SU-DHL-6 (cell line): ENCODE measurements around the gene ASTN2.

Experiments used
- H2AFZ ChIP-seq: fragments of 200-600 bp; sonication (generic); 2 replicates; pipeline ENCODE4 v1.6.1; 2014; ENCODE audit warnings: low read depth, mild to moderate bottlenecking, moderate library complexity, mixed read lengths, antibody characterized with exemption, low read length; ENCODE audit not compliant: severe bottlenecking
- H3F3A ChIP-seq: fragments of 200-600 bp; shearing (Covaris generic); 2 replicates; pipeline ENCODE4 v1.6.0; 2016; ENCODE audit warnings: antibody characterized with exemption, mild to moderate bottlenecking; ENCODE audit not compliant: insufficient read depth
- H3K27ac ChIP-seq: fragments of 200-600 bp; sonication (generic); 2 replicates; pipeline ENCODE4 v1.5.1; 2016; ENCODE audit warnings: low read depth, mild to moderate bottlenecking, low read length, moderate library complexity, mixed read lengths
- H3K27me3 ChIP-seq: fragments of 200-600 bp; sonication (generic), shearing (Covaris generic); 2 replicates; pipeline ENCODE4 v1.6.0; 2014; ENCODE audit warnings: mild to moderate bottlenecking, low read length
- H3K36me3 ChIP-seq: fragments of 200-600 bp; sonication (generic); 2 replicates; pipeline ENCODE4 v1.6.1; 2014; ENCODE audit warnings: mild to moderate bottlenecking, low read length, mixed read lengths
- H3K4me2 ChIP-seq: fragments of 300-600, 200-600 bp; shearing (Covaris generic), sonication (generic); 2 replicates; pipeline ENCODE4 v1.6.0; 2014; ENCODE audit warnings: low read length, low read depth, mild to moderate bottlenecking; ENCODE audit not compliant: poor library complexity, severe bottlenecking
- H3K4me3 ChIP-seq: fragments of 200-600 bp; sonication (generic); 2 replicates; pipeline ENCODE4 v1.5.1; 2014; ENCODE audit warnings: antibody characterized with exemption, low read length, mild to moderate bottlenecking, mixed read lengths; ENCODE audit not compliant: insufficient read depth, poor library complexity, severe bottlenecking
- H3K79me2 ChIP-seq: fragments of 200-600 bp; sonication (generic); 2 replicates; pipeline ENCODE4 v1.6.1; 2014; ENCODE audit warnings: mild to moderate bottlenecking, low read length, moderate library complexity; ENCODE audit not compliant: insufficient read depth
- H3K9ac ChIP-seq: fragments of 200-600 bp; sonication (generic); 2 replicates; pipeline ENCODE4 v1.7.0; 2014; ENCODE audit warnings: mild to moderate bottlenecking, low read length
- H3K9me2 ChIP-seq: fragments of 200-600 bp; sonication (generic); replicated peaks from 2 replicates; pipeline ENCODE4 v1.6.1; 2014; ENCODE audit warnings: low read length; ENCODE audit not compliant: insufficient read depth
- H3K9me3 ChIP-seq: fragments of 200-600 bp; sonication (generic); 2 replicates; pipeline ENCODE4 v1.6.1; 2014; ENCODE audit warnings: low read length, mixed read lengths; ENCODE audit not compliant: insufficient read depth
- H4K20me1 ChIP-seq: fragments of 200-600 bp; sonication (generic); 2 replicates; pipeline ENCODE4 v1.6.1; 2014; ENCODE audit warnings: low read depth, mild to moderate bottlenecking, antibody characterized with exemption, low read length, moderate library complexity, mixed read lengths
- EZH2phosphoT487 ChIP-seq: fragments of 200-600 bp; sonication (generic), shearing (Covaris generic); conservative IDR thresholded peaks from 2 replicates; pipeline ENCODE4 v1.6.1; 2018; ENCODE audit warnings: mild to moderate bottlenecking, antibody characterized with exemption, low read length, moderate library complexity, mixed read lengths
- TF ChIP-seq, protein P1 (sequence below): fragments of 200-600 bp; sonication (generic); IDR thresholded peaks from one replicate; pipeline ENCODE4 v1.5.1; 2017; ENCODE audit warnings: antibody characterized with exemption, mild to moderate bottlenecking, low read length, moderate library complexity; ENCODE audit not compliant: insufficient read depth, poor library complexity, severe bottlenecking

Gene ASTN2

DNA sequence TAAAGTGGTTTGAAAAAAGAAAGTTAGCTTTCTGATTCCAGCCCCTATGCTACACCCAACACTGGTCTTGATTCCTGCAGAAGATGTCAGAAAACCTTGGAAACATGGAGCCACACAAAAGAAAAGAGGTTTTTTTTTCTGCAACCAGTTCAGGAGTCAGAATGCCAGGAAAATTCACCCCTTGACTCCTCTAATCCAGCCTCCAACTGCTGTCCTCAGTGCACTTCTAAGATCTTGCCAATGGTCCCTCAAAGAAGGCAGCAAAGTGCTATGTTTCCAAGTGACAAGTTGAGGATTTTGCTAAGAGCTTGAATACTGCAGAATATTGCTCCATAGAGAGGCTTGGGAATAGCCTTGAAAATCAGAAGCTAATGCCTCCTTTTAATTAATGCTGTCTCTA lies 617.6 kb downstream of the ASTN2 start:
- TF ChIP-seq EZH2phosphoT487 = no peak
- TF ChIP-seq, protein P1, sequence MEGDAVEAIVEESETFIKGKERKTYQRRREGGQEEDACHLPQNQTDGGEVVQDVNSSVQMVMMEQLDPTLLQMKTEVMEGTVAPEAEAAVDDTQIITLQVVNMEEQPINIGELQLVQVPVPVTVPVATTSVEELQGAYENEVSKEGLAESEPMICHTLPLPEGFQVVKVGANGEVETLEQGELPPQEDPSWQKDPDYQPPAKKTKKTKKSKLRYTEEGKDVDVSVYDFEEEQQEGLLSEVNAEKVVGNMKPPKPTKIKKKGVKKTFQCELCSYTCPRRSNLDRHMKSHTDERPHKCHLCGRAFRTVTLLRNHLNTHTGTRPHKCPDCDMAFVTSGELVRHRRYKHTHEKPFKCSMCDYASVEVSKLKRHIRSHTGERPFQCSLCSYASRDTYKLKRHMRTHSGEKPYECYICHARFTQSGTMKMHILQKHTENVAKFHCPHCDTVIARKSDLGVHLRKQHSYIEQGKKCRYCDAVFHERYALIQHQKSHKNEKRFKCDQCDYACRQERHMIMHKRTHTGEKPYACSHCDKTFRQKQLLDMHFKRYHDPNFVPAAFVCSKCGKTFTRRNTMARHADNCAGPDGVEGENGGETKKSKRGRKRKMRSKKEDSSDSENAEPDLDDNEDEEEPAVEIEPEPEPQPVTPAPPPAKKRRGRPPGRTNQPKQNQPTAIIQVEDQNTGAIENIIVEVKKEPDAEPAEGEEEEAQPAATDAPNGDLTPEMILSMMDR = no peak
- Histone ChIP-seq H3K79me2 (no peaks in the 10 kb centered on the region), H3K27me3 (no peaks in the 10 kb centered on the region), H3K4me2 (no peak overlapping the region), H3K9ac (no peak overlapping the region), H3K9me3 (no peaks in the 10 kb centered on the region), H3K9me2 (no peaks in the 10 kb centered on the region), H3F3A (no peaks in the 10 kb centered on the region), H3K27ac (no peak overlapping the region), H3K36me3 (no peaks in the 10 kb centered on the region), H4K20me1 (no peaks in the 10 kb centered on the region), H3K4me3 (no peak overlapping the region), H2AFZ (no peak overlapping the region)

DNA sequence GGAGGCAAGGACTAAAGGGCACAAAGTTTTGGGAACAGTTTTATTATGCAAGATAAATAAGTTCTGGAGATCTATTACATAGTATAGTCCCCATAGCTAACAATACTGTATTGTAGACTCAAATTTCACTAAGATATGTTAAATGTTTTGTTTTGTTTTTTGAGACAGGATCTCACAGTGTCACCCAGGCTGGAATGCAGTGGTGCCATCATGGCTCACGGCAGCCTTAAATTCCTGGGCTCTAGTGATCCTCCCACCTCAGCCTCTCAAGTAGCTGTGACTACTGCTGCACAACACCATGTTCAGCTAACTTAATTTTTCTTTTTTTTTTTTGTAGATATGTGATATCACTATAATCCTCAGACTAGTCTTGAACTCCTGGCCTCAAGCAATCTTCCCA lies 618.2 kb downstream of the ASTN2 start:
- TF ChIP-seq EZH2phosphoT487 = no peak
- TF ChIP-seq, protein P1 = no peak

DNA sequence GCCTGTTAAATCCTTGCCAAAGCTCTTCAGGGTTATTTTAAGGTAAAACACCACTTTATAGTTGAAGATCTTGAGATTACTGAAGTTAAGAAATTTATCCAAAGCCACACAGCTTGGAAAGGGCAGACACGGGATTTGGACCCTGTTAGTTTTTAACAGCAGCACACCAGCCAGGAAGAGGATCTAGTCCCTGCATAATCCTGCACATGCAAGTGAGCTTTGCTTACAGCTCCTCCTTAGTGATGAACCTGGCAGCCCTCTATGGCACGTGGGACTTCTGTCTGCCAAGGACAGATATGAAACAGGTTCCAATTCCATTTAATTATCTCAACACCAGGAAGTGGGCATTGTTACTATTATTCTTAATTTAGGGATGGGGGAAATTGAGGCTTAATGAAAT lies 619.0 kb downstream of the ASTN2 start:
- Histone ChIP-seq H3K79me2 (no peaks in the 10 kb centered on the region), H4K20me1 (no peaks in the 10 kb centered on the region), H3K36me3 (no peaks in the 10 kb centered on the region), H2AFZ (no peak overlapping the region), H3K9me3 (no peaks in the 10 kb centered on the region), H3K27me3 (no peaks in the 10 kb centered on the region), H3K27ac (no peak overlapping the region), H3K9ac (no peak overlapping the region), H3K4me3 (no peak overlapping the region), H3K9me2 (no peaks in the 10 kb centered on the region), H3F3A (no peaks in the 10 kb centered on the region), H3K4me2 (no peak overlapping the region)
- TF ChIP-seq, protein P1 = no peak
- TF ChIP-seq EZH2phosphoT487 = no peak

More for the DNA sequence above, 618.2 kb downstream of the ASTN2 start:
- Histone ChIP-seq H4K20me1 (no peaks in the 10 kb centered on the region), H3K9ac (no peak overlapping the region), H3K27me3 (no peaks in the 10 kb centered on the region), H3K79me2 (no peaks in the 10 kb centered on the region), H3K36me3 (no peaks in the 10 kb centered on the region), H3K9me2 (no peaks in the 10 kb centered on the region), H2AFZ (no peak overlapping the region), H3K4me3 (no peak overlapping the region), H3F3A (no peaks in the 10 kb centered on the region), H3K4me2 (no peak overlapping the region), H3K9me3 (no peaks in the 10 kb centered on the region), H3K27ac (no peak overlapping the region)
